Activated T-helper 17 cell treated with anti-CD3 and anti-CD28 coated beads, Interleukin-2, amount 50 U/mL, for 72 hours (primary cell): ENCODE measurements around the gene SOST. TPM values are rescaled to one million over a fixed set of nuclear protein-coding genes. Genes with fewer than 3 reads are reported as not detected.

Experiments used
- ATAC-seq: fragments of 150-1000 bp; cut with Tn5 transposase; replicated peaks from 2 replicates; pipeline ENCODE4 v1.10.0; 2021; ENCODE audit warnings: mild to moderate bottlenecking, moderate library complexity
- H3K27ac Mint-ChIP-seq: one replicate; pipeline ENCODE4 v1.8.0; 2022; ENCODE audit warnings: mixed read lengths
- H3K27me3 Mint-ChIP-seq: one replicate; pipeline ENCODE4 v1.8.0; 2022; ENCODE audit warnings: mixed read lengths
- H3K36me3 Mint-ChIP-seq: one replicate; pipeline ENCODE4 v1.8.0; 2022; ENCODE audit warnings: low read depth, mild to moderate bottlenecking, mixed read lengths
- H3K4me1 Mint-ChIP-seq: one replicate; pipeline ENCODE4 v1.8.0; 2022; ENCODE audit warnings: mixed read lengths
- H3K4me3 Mint-ChIP-seq: one replicate; pipeline ENCODE4 v1.8.0; 2022; ENCODE audit warnings: mild to moderate bottlenecking, mixed read lengths
- H3K9me3 Mint-ChIP-seq: one replicate; pipeline ENCODE4 v1.8.0; 2022; ENCODE audit warnings: mixed read lengths
- total RNA-seq, 2 donors: library from RNA; stranded (reverse); gene quantifications; one replicate each; pipeline ENCODE4 v1.2.3, GENCODE V29; 2022

The SOST gene
- total RNA-seq, 2 donors from 2014 or later, result not detected

GRCh38 chr17:43717913-43718312 lies 40.7 kb downstream of the SOST start:
- H3K36me3 Mint-ChIP-seq, result peaks cover 6% of the 10 kb centered on the region
- no peak overlapping the region for H3K4me3 Mint-ChIP-seq
- H3K4me1 Mint-ChIP-seq, result peaks cover 24% of the 10 kb centered on the region
- H3K27ac Mint-ChIP-seq, result no peak overlapping the region
- peaks cover 18% of the 10 kb centered on the region for H3K27me3 Mint-ChIP-seq
- H3K9me3 Mint-ChIP-seq, result no peaks in the 10 kb centered on the region
- no peak for ATAC-seq

- H3K4me1 Mint-ChIP-seq, result peaks cover 16% of the 10 kb centered on the region
- H3K9me3 Mint-ChIP-seq, result no peaks in the 10 kb centered on the region
- peak overlapping the region; percentile 66 for H3K4me3 Mint-ChIP-seq
- H3K27ac Mint-ChIP-seq, result no peak overlapping the region
- ATAC-seq, result no peak
- peaks cover 6% of the 10 kb centered on the region for H3K36me3 Mint-ChIP-seq
- H3K27me3 Mint-ChIP-seq, result peaks cover 37% of the 10 kb centered on the region
Measured at GRCh38 chr17:43714465-43715149, 44.0 kb downstream of the SOST start.

GRCh38 chr17:43713494-43714162 lies 45.0 kb downstream of the SOST start:
- peak; percentile 73 for ATAC-seq
- Mint-ChIP-seq H3K4me1 (peaks cover 13% of the 10 kb centered on the region), H3K27ac (no peak overlapping the region), H3K4me3 (peak overlapping the region; percentile 66), H3K27me3 (peaks cover 37% of the 10 kb centered on the region), H3K36me3 (peaks cover 6% of the 10 kb centered on the region), H3K9me3 (no peaks in the 10 kb centered on the region)

- Mint-ChIP-seq H3K4me3 (no peak overlapping the region), H3K36me3 (peaks cover 6% of the 10 kb centered on the region), H3K4me1 (peaks cover 13% of the 10 kb centered on the region), H3K27me3 (peaks cover 37% of the 10 kb centered on the region), H3K27ac (no peak overlapping the region), H3K9me3 (no peaks in the 10 kb centered on the region)
- no peak for ATAC-seq
Measured at GRCh38 chr17:43712397-43712796, 46.2 kb downstream of the SOST start.

DNA sequence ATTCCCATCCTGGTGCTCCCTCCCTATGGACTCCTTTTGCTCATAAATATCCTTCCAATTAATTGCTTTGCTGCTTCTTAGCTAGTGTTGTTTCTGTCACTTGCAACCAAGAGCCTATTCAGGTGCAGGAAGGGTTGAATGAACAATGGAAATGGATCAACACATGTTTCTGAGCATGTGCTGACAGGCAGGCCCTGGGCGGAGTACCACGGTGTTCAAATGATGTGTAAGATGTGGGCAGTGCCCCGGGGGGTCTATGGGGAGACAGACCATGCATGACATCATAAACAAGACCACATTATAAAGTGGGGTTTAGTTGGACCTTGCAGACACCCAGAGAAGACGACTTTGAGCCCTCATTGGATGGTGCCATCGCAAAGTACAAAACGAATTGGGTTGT lies 48.5 kb downstream of the SOST start:
- Mint-ChIP-seq H3K27me3 (peaks cover 39% of the 10 kb centered on the region), H3K9me3 (no peaks in the 10 kb centered on the region), H3K4me1 (peaks cover 13% of the 10 kb centered on the region), H3K4me3 (no peak overlapping the region), H3K36me3 (peaks cover 6% of the 10 kb centered on the region), H3K27ac (no peak overlapping the region)
- no peak for ATAC-seq

DNA sequence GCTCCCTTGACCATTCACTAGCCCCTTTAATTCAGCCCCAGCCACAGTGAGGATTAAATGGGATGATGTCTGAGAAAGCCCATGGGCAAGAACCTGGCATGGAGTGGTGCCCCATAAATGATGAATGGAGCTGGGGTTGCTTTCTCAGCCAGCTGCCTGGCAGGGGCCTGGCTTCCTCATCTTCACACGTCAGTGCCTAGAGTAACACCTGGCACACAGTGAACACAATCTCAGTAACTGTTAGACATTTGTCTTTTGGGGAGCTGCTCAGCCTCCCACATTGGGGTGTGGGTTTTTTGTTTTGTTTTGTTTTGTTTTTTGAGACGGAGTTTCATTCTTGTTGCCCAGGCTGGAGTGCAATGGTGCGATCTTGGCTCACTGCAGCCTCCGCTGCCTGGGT lies 49.4 kb downstream of the SOST start:
- peaks cover 7% of the 10 kb centered on the region for H3K4me1 Mint-ChIP-seq
- H3K9me3 Mint-ChIP-seq, result no peaks in the 10 kb centered on the region
- ATAC-seq, result no peak
- peaks cover 33% of the 10 kb centered on the region for H3K27me3 Mint-ChIP-seq
- H3K4me3 Mint-ChIP-seq, result no peak overlapping the region
- H3K36me3 Mint-ChIP-seq, result peaks cover 2% of the 10 kb centered on the region
- no peak overlapping the region for H3K27ac Mint-ChIP-seq

DNA sequence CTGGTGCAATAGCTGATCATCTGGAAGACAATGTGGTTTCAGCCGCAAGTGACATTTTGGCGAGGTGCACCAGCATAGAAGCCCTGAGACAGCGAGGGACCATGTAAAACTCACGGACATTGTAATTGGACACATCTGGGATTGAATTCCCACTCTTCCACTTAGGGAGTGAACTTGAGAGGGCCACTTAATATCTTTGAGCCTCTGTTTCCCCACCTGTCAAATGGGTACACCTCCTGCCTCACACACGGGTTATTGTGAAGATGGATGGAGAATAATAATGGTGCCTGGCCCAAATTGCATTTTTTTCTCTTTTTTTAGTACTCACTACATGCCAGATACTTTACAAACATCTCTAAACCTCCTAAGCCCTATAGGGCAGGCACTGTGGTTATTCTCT lies 51.4 kb downstream of the SOST start:
- no peak for ATAC-seq
- Mint-ChIP-seq H3K27me3 (peaks cover 20% of the 10 kb centered on the region), H3K36me3 (no peaks in the 10 kb centered on the region), H3K4me3 (no peak overlapping the region), H3K4me1 (peaks cover 5% of the 10 kb centered on the region), H3K27ac (no peak overlapping the region), H3K9me3 (no peaks in the 10 kb centered on the region)

GRCh38 chr17:43706235-43706634 lies 52.4 kb downstream of the SOST start:
- H3K36me3 Mint-ChIP-seq, result no peaks in the 10 kb centered on the region
- no peak overlapping the region for H3K27ac Mint-ChIP-seq
- no peak for ATAC-seq
- no peak overlapping the region for H3K4me3 Mint-ChIP-seq
- H3K27me3 Mint-ChIP-seq, result peaks cover 19% of the 10 kb centered on the region
- H3K9me3 Mint-ChIP-seq, result no peaks in the 10 kb centered on the region
- H3K4me1 Mint-ChIP-seq, result peaks cover 7% of the 10 kb centered on the region

Other genes starting within 250 kb of the SOST start
- gene ETV4, start 212.5 kb downstream of the SOST start, total RNA-seq, result under 1 TPM; 0.56 to 0.61 TPM
- 1 to 10 TPM; 3.3 to 4.8 TPM for gene MEOX1, start 96.9 kb downstream of the SOST start, total RNA-seq
- 10 to 100 TPM; 10.5 to 21.5 TPM for gene DUSP3, start 20.2 kb upstream of the SOST start, total RNA-seq
- not detected for gene CFAP97D1, start 21.6 kb upstream of the SOST start, total RNA-seq
- gene MPP3, start 74.4 kb upstream of the SOST start, total RNA-seq, result under 1 TPM; 0.43 to 0.58 TPM
- not detected for gene CD300LG, start 88.4 kb upstream of the SOST start, total RNA-seq
- 1 to 10 TPM; 1.3 to 3.3 TPM for gene MPP2, start 148.7 kb upstream of the SOST start, total RNA-seq
- 1 to 10 TPM in 1 of 2 donors, under 1 TPM in 1; 0.90 to 1.9 TPM for gene PPY, start 183.7 kb upstream of the SOST start, total RNA-seq
- not detected for gene PYY, start 195.1 kb upstream of the SOST start, total RNA-seq
- 1 to 10 TPM in 1 of 2 donors, under 1 TPM in 1; 0.48 to 4.8 TPM for gene NAGS, start 245.8 kb upstream of the SOST start, total RNA-seq